ENCODE measurements around the gene TNNT3.

The TNNT3 gene

GRCh38 chr11:1918436-1919315, 827 bp upstream of the TNNT3 start:
- no peak for DNase-seq (ENCODE audit: low read depth in 1 of 2, low spot score in 1 of 2)
- Histone ChIP-seq H3K27ac (replicated peaks) (no peak overlapping the region), H3K4me3 (replicated peaks; ENCODE audit: insufficient read depth, low read length) (no peak overlapping the region), H3K27me3 (ENCODE audit: insufficient read depth, poor library complexity, severe bottlenecking) (no peaks in the 10 kb centered on the region)
- no peak for TF ChIP-seq GABPA (IDR thresholded peaks at IDR 0.05; ENCODE audit: low read depth)

GRCh38 chr11:1920128-1920908, 815 bp downstream of the TNNT3 start:
- no peak overlapping the region for H3K27ac ChIP-seq (replicated peaks)
- no peak for DNase-seq (ENCODE audit: low read depth in 1 of 2, low spot score in 1 of 2)
- no peak for TF ChIP-seq CTCF (IDR thresholded peaks at IDR 0.05; ENCODE audit: insufficient read depth, low read length)
- TF ChIP-seq GABPA (IDR thresholded peaks at IDR 0.05; ENCODE audit: low read depth): no peak
- TF ChIP-seq SPI1 (IDR thresholded peaks at IDR 0.05; ENCODE audit: borderline replicate concordance, low read depth): no peak
- no peak for TF ChIP-seq POLR2AphosphoS5 (IDR thresholded peaks at IDR 0.05; ENCODE audit: low read depth)
- no peak for TF ChIP-seq REST (IDR thresholded peaks at IDR 0.05; ENCODE audit: insufficient replicate concordance, low read depth)

GRCh38 chr11:1920909-1921573, 1.5 kb downstream of the TNNT3 start:
- Histone ChIP-seq H3K4me3 (replicated peaks; ENCODE audit: insufficient read depth, low read length) (no peak overlapping the region), H3K27ac (replicated peaks) (no peak overlapping the region), H3K27me3 (ENCODE audit: insufficient read depth, poor library complexity, severe bottlenecking) (no peaks in the 10 kb centered on the region)
- no peak for TF ChIP-seq GABPA (IDR thresholded peaks at IDR 0.05; ENCODE audit: low read depth)
- TF ChIP-seq CTCF (IDR thresholded peaks at IDR 0.05; ENCODE audit: insufficient read depth, low read length): no peak
- no peak for TF ChIP-seq POLR2AphosphoS5 (IDR thresholded peaks at IDR 0.05; ENCODE audit: low read depth)
- TF ChIP-seq REST (IDR thresholded peaks at IDR 0.05; ENCODE audit: insufficient replicate concordance, low read depth): no peak
- TF ChIP-seq SPI1 (IDR thresholded peaks at IDR 0.05; ENCODE audit: borderline replicate concordance, low read depth): no peak
- no peak for DNase-seq (ENCODE audit: low read depth in 1 of 2, low spot score in 1 of 2)

More at GRCh38 chr11:1920128-1920908, 815 bp downstream of the TNNT3 start:
- H3K4me3 ChIP-seq (replicated peaks; ENCODE audit: insufficient read depth, low read length): no peak overlapping the region
- H3K27me3 ChIP-seq (ENCODE audit: insufficient read depth, poor library complexity, severe bottlenecking): no peaks in the 10 kb centered on the region
